OCI-M2 (cell line): Measurements from ENCODE around the gene ZNF154.
"Not testable (repeated sequence)": the region's sequence is repeated elsewhere in the genome, so short reads cannot be mapped to it uniquely, and the experiment has no call there.

Experiments used
- DNase-seq: peaks from one replicate; lab custom pipeline; 2025; ENCODE audit not compliant: unreplicated experiment; lab: John Stamatoyannopoulos, UW

Gene ZNF154

DNA sequence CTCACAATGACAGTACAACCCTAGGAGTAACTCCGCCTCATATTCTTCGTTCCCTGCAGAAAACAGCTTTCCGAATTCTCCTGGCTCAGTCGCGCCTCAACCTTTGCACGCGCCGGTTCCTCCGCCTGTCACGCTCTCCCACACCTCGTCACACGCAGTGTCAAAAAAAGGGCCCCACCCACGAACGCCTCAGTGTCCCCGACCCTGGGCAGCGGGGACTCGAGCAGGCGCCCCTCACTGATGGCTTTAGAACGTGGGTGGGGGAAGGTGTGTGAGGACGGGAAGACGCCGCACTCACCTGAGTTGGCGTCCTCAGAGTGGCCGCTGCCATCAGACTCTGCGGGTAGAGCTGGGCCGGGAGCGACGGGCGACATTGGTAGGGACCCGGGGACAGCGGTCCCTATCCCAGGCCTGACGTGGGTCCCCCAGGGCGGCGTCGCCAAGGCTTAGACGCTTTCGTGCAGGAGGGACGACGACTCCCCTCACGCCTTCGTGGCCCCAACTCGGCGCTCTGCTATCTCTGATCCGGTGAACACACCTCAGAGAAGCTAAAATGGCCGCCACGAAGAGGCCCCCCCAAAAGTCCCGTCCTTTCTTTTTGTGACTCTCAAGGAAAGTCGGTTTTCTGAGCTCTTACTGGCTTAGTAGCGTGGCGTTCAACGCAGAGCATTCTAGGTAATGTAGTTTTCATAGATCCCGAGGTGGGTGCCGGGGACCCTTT is at the start of gene ZNF154:
ZNF154 (minus strand) TSS at position 564 of the 721 bp plus-strand sequence; CDS start at position 331, 233 bp downstream.
- no peak for DNase-seq

DNA sequence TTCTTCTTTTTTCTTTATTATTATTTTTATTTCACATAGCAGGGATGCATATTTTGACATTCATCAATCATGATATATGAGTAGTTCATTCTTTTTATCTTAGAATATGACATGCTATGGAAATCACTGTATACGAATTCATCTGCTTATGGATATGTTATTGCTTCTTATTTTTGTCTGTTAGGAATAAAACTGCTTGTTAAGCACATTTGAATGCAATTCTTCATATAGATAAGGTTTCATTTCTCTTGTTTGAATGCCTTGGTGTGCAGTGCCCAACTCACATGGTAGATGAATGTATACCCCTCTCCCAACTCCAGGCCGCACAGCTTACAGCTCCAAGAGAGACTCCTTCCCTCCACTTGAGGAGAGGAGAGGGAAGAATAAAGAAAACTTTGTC is 48.9 kb upstream of the ZNF154 start:
- DNase-seq, result no peak

DNA sequence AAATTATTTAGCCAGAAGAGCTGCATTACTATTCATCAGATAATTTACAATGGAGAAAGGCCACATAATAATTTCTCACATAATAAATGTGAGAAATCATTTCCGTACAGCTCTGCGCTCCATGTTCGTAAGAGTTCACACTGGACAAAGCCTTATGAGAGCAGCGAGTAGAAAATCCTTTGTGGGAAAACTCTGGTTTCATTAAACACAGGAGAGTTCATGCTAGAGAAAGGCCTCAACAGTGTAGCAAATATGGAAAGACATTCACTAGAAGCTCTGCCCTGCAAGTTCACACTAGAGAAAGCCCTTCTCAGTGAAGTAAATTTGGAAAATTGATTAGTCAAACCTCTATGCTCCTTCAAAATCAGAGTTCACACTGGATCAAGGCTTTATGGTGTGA is 46.0 kb upstream of the ZNF154 start:
- DNase-seq, result no peak

DNA sequence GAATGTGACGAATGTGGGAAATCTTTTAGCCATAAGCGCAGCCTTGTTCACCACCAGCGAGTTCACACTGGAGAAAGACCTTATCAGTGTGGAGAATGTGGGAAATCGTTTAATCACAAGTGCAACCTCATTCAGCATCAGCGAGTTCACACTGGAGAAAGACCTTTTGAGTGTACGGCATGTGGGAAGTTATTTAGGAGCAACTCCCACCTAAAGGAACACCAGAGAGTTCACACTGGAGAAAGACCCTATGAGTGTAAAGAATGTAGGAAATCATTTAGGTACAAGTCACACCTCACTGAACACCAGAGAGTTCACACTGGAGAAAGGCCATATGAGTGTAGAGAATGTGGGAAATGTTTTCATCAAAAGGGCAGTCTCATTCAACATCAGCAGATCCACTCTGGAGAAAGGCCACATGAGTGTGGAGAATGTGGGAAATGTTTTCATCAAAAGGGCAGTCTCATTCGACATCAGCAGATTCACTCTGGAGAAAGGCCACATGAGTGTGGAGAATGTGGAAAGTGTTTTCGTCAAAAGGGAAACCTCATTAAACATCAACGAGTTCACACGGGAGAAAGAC is 45.2 kb upstream of the ZNF154 start:
- no peak for DNase-seq

DNA sequence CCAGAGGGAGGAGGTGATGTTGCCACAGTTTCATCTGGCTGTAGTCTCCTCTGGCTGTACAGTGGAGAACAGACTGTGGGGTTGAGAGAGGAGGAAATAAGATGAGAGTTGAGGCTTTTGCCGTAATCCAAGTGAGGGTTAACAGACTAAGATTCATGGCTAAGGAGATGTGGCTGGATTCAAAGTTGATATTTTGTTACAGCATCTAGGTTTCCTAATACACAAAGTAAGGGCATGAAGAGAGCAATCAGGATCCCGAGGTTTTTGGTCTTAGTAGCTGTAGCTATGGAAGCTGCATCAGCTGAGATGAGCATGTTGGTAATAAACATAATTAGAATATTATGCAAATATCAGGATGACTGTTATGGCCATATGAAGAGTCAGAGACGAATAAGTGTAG is 39.0 kb upstream of the ZNF154 start:
- no peak for DNase-seq

DNA sequence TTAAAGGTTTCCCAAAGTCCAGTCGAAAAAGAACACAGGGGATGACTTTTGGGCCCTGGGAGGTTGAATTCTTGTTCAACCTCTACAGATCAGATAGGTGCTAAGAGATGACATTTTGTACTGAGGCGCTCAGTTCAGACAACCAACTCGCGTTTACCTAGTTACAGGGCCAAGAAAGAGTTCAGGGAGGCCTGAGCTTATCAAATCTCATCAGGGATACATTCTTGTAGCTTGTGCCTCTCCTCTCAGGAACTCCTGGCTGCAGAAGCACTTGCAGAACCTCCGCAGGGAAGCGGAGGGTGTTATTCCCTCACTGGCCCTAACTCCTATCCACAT is 38.4 kb upstream of the ZNF154 start:
- DNase-seq, result no peak

DNA sequence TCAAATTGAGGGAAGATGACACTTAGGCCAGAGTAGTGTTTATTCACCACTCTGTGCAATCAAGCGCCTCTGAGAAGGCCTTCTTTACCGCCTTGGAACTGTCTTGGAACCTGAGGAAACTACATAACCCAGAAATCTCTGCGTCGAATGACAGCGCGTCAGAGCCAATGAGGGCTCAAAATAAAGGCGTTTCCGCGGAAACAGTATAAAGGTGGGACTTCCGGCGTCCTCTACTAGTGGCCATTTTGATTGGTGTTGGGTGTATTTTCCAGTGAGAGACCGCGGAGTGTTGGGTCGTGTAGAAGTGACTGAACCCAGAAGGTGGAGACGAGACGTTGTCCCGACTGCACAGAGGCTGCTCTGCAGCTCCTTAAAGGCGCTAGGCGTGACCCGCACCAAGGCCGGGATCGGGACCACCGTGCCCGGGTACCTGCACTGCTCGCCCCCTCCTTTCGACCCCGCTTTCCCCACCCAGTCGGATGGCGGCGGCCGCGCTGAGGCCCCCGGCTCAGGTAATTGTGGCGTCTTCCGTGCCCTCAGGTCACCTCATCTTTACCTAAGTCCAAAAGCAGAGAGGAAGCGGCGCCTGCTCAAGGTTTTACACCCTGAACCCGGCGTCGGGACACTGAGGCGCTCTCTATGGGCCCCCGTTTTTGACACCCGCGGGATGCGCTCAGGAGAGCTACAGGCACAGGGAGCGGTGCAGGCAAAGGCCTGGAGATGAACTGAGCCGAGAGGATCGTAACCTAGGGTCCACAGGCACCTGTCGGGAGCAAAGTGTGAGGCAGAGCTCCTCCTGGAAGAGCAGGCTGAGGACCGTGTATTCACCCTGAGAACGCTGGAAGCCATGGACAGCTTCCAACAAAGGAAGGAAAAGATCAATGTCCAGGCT is 37.8 kb upstream of the ZNF154 start, which contains the start of gene ZNF776:
ZNF776 (plus strand) TSS at position 236 of the 892 bp plus-strand sequence; CDS start at position 480, 244 bp downstream.
- DNase-seq, result peak; percentile 75

DNA sequence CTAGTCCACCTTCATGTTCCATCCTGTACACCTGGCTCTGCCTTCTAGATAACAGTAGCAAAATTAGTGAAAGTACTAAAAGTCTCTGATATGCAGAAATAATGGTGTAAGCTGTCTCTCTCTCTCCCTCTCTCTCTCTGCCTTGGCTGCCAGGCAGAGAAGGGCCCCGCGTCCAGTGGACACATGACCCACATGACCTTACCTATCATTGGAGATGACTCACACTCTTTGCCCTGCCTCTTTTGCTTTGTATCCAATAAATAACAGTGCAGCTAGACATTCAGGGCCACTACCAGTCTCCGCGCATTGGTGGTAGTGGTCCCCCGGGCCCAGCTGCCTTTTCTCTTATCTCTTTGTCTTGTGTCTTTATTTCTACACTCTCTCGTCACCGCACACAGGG is 29.8 kb upstream of the ZNF154 start:
- not testable (repeated sequence) for DNase-seq

DNA sequence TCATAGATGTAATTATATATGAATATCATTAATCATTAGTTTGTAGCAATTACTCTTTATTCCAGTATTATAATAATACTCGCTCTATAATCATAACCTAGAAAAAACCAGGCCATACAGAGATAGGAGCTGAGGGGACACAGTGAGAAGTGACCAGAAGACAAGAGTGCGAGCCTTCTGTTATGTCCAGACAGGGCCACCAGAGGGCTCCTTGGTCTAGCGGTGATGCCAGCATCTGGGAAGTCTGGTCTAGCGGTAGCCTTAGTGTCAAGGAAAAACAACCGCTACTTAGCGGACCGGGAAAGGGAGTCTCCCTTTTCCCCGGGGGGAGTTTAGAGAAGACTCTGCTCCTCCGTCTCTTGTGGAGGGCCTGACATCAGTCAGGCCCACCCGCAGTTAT is 29.3 kb upstream of the ZNF154 start:
- DNase-seq, result not testable (repeated sequence)

DNA sequence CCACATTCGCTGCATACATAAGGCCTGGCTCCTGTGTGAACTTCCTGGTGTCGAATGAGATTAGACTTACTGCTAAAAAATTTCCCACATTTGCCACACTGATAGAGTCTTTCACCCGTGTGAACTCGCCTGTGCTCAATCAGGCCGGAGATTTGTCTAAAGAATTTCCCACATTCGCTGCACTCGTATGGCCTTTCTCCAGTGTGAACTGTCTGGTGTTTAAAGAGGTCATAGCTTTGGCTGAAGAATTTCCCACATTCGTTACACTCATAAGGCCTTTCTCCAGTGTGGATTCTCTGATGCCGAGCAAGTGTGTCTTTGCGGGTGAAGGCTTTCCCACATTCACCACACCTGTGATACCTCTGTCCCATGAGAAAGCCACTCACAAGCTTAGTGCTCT is 11.9 kb upstream of the ZNF154 start:
- no peak for DNase-seq

DNA sequence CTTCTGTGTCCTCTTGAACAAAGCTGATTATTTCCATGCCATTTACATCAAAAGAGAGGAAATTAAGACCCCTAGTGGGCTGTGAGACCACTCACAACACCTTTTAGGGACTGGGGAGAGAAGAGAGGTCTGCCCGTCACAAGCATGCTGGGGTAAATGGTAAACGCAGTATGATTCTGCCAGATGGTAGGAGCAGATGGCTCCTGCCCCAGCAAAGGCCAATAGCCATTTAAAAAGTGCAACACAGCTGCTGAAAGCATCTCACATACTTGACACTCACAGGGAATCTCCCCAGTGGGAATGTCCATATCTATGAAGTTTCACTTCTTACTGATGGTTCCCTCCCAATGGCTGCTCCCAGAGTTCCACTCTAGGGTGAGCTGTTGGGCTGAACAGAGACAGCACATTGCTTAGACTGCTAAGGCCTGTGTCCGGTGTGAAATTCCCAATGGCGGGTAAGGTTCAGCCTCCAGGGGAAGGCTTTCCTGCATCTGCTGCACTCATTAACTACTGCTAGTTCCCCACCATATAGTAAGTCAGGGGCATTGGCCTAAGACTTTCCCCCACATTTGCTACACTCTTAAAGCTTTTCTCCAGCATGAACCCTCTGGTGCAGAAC is 11.0 kb upstream of the ZNF154 start:
- DNase-seq, result no peak

DNA sequence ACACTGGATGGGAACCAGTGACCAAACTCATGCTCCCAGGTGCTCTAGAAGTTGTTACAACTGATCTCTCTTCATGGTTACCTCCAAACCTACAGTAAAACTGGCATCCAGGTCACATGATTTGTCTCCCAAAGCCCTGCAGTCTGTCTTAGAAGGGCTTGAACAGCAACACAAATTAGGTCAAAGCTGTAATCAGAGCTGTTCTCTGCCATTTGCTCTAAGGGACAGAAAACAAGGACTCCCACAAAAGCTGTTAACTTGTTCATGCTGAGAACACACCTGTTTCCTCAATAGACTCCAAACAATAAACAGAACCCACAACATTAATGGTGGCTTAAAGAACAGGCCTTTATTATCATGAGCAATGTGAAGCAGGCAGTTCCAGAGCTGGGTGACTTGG is 10.4 kb upstream of the ZNF154 start:
- no peak for DNase-seq

DNA sequence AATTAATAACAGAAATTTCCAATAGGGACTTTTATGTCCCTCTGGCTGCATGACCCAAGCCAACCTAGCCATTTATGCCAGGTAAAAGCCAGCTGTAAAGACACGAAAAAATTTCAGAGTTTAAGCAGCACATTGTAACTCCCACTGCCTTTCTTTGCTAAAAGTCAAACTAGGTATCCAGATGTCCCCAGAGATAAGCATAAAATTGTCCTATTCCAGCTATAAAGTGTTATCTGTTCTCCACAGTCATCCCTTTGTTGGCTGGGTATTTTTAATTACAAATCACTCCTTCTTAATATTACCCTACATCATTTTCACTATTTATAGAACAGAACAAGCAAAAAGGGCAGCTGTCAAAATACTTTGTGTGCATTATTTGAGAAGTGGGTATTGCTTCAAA is 3.2 kb upstream of the ZNF154 start:
- no peak for DNase-seq

DNA sequence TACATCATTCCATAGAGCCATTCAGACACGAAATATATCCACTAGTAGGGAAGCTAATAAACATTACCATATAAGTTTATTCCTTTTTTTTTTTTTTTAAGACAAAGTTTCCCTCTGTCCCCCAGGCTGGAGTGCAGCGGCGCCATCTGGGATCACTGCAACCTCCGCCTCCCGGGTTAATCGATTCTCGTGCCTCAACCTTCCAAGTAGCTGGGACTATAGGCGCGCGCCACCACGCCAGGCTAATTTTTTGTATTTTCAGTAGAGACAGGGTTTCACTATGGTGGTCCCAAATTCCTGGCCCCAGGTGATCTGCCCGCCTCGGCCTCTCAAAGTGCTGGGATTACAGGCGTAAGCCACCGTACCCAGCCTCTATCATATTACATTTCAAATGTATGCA is 612 bp upstream of the ZNF154 start:
- DNase-seq, result no peak

DNA sequence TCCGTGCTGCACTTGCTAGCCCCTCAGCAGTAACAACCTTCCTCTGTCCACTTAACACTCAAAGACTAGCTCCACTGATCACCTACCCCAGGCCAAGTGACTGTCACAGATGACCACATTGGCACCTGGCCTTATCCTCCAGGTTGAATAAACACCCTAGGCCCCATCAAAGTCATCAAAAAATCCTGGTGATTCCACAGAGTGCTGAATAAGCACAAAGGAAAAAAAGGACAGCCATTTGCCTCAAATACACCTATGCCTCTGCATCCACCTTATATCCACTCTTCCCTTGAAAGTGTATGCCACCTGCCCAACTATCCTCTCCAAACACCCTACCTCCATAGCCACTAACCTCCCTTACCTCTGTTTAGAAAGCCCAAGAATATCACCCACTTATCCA is 2.7 kb downstream of the ZNF154 start:
- no peak for DNase-seq

DNA sequence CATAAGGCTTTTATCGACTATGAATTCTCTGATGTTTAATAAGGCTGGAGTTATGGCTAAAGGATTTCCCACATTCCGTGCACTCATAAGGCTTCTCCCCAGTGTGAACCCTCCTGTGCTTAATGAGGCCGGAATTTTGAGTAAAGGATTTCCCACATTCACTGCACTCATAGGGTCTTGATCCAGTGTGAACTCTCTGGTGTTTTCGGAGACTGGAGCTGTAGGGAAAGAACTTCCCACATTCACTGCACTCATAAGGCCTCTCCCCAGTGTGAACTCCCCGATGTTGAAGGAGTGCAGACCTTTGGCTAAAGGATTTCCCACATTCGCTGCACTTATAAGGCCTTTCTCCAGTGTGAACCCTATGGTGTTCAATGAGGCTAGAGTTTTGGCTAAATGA is 7.4 kb downstream of the ZNF154 start:
- no peak for DNase-seq

DNA sequence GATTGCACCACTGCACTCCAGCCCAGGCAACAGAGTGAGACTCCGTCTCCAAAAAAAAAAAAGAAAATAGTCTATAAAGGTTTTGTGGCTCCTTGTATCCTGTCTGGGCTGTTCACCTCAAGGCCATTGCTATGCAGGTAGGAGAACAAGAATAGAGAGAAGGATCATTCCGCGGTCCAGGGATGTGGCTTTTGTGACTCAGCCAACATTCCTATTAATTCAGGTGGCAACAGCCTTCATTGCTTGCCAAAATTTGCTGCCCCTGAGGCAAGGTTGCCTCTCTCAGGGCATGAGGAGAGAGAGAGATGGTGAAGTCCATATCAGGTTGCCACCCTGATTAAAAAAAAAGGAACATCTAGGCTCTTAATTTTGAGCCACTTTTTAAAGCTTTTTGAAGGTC is 19.3 kb downstream of the ZNF154 start:
- DNase-seq, result no peak

DNA sequence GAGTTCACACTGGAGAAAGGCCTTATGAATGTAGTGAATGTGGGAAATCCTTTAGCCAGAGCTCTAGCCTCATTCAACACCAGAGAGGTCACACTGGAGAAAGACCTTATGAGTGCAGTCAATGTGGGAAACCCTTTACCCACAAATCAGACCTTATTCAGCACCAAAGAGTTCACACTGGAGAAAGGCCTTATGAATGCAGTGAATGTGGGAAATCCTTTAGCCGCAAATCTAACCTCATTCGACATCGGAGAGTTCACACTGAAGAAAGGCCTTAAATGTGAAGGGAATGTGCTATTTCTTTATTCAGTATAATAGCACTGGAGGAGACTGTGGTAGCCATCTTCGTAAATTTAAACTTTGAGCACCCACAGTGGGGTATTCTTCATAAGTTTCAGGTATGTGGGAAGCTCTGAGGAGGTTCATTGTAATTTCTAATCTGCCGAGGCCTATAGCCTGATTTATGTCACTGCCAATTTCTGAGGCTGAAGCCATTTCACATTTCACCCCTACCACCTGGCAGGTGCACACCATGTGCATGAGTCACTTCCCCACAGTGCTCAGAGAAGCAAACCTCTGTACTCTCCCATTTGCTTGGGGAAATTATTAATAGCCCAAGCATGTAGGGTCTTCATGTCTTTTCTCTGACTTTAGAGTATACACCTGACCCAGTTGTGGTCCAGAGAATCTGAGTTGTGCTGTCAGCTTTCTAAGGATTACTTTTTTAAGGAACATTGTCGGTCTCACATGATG is 20.8 kb downstream of the ZNF154 start:
- no peak for DNase-seq

DNA sequence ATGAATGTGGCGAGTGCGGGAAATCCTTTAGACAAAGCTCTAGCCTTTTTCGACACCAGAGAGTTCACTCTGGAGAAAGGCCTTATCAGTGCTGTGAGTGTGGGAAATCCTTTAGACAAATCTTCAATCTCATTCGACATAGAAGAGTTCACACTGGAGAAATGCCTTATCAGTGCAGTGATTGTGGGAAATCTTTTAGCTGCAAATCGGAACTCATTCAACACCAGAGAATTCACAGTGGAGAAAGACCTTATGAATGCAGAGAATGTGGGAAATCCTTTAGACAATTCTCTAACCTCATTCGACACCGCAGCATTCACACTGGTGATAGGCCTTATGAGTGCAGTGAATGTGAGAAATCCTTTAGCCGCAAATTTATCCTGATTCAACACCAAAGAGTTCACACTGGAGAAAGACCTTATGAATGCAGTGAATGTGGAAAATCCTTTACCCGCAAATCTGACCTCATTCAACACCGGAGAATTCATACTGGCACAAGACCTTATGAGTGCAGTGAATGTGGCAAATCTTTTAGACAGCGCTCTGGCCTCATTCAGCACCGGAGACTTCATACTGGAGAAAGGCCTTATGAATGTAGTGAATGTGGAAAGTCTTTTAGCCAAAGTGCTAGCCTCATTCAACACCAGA is 21.5 kb downstream of the ZNF154 start:
- no peak for DNase-seq

DNA sequence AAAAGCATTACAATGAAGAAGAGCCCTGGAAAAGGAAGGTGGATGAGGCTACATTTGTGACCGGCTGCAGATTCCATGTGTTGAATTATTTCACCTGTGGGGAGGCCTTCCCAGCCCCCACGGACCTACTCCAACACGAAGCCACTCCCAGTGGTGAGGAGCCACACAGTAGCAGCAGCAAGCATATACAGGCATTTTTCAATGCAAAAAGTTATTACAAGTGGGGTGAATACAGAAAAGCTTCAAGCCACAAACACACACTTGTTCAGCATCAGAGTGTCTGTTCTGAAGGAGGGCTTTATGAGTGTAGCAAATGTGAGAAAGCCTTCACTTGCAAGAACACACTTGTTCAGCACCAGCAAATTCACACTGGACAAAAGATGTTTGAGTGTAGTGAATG is 22.3 kb downstream of the ZNF154 start:
- no peak for DNase-seq
